Upper lobe of right lung (tissue), 1 donor: ENCODE measurements around the gene DQX1. TPM values are rescaled to one million over a fixed set of nuclear protein-coding genes. Genes with fewer than 3 reads are reported as not detected.
"Not testable (repeated sequence)": the region's sequence is repeated elsewhere in the genome, so short reads cannot be mapped to it uniquely, and the experiment has no call there.

Source experiments
- ATAC-seq: fragments of 200-7000 bp; cut with Tn5 transposase; one replicate; pipeline ENCODE4 v1.9.1; 2020; ENCODE audit warnings: mild to moderate bottlenecking, moderate library complexity
- DNase-seq: peaks from one replicate; pipeline ENCODE4 v3.0.0-alpha.2; 2020
- H3K27ac ChIP-seq: fragments of 200-600 bp; one replicate; pipeline ENCODE4 v1.8.0; 2022
- H3K27me3 ChIP-seq: fragments of 200-600 bp; one replicate; pipeline ENCODE4 v1.8.0; 2022; ENCODE audit warnings: mild to moderate bottlenecking
- H3K36me3 ChIP-seq: fragments of 200-600 bp; one replicate; pipeline ENCODE4 v1.8.0; 2022
- H3K4me1 ChIP-seq: fragments of 200-600 bp; one replicate; pipeline ENCODE4 v1.8.0; 2022
- H3K4me3 ChIP-seq: fragments of 200-600 bp; one replicate; pipeline ENCODE4 v1.8.0; 2022; ENCODE audit warnings: mild to moderate bottlenecking
- H3K9me3 ChIP-seq: fragments of 200-600 bp; one replicate; pipeline ENCODE4 v1.8.0; 2022
- CTCF ChIP-seq: fragments of 200-600 bp; IDR thresholded peaks from one replicate; pipeline ENCODE4 v1.8.0; 2022; ENCODE audit warnings: antibody characterized with exemption
- intact Hi-C: fragments of 100-400 bp; cut with DNase I; formaldehyde crosslinking; loops from one replicate; pipeline ENCODE4 v1.11.0; 2022
- total RNA-seq: library from RNA; stranded (reverse); fragmentation: NEBNext Ultra II Directional; extraction: Animal tissue kit (Norgen Biotek cat#: 25700); gene quantifications from one replicate; pipeline ENCODE4 v1.2.1, GENCODE V29; 2021
- donor health status: DM: no; HTN: yes; CAD: no; lungs with severe emphysema.

The DQX1 gene
- total RNA-seq, 1 donor from 2014 or later, result not detected

DNA sequence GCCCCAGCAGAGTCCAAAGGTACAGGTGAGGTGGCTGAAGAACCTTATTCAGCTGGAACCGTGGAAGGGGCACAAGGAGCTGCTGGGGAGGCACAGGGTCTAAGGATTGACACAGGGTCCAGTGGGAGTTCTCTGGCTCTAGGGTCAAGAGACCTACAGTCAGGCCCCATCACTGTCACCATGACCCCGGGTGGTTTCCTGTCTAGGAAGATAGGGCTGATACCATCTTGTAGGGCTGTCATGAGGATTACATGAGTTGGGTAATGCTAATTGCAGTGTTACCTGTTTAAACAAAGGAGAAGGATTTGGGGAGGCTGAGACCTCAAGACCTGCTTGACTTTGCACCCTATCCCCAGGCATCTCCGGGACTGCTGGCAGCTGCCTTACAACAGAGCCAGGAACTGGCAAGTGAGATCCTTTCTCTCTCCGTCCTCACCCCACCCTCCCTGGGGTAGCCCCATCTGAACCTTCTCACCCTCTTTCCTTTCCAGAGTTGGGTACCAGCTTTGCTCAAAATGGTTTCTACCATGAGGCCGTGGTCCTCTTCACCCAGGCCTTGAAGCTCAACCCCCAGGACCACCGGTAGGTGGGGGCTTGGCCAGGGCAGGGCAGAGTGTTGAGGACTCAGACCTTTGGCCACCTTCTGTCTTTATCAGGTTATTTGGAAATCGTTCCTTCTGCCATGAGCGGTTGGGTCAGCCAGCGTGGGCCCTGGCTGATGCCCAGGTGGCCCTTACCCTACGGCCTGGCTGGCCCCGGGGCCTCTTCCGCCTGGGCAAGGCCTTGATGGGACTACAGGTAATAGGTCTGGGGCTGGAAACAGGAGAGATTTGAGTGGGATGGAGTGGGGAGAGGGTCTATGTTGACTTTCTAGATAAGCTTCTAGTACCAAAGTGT, 34.1 kb downstream of the DQX1 start:
- H3K9me3 ChIP-seq, result no peaks in the 10 kb centered on the region
- H3K27me3 ChIP-seq, result peaks cover 2% of the 10 kb centered on the region
- ATAC-seq (no peak), DNase-seq (no peak)
- H3K27ac ChIP-seq, result no peak overlapping the region
- no peak overlapping the region for H3K4me3 ChIP-seq
- no peak for TF ChIP-seq CTCF
- intact Hi-C loops, result loop anchor here (10.0 kb wide), 1 partner anchor 93 kb away; no protein-coding TSS in a partner anchor
- H3K4me1 ChIP-seq, result no peaks in the 10 kb centered on the region
- H3K36me3 ChIP-seq, result peaks cover 43% of the 10 kb centered on the region

DNA sequence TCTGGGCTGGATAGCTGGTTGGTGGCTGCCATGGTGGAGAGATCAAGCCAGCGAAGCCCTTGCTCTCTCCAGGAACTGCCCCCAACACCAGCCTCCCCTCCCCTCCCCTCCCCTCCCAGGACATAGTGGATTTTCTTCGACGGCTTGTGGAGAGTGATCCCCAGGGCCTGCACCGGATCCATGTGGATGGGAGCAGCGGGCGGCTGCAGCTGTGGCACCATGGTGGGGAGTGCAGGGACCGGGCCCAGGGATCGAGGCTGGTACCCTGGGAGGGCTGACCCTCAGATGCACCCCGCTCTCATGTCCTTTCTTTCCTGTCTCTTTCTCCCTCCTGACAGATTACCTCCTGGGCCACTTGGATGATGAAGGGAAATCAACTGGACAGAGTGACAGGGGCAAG, 36.1 kb downstream of the DQX1 start:
- Histone ChIP-seq H3K9me3 (no peaks in the 10 kb centered on the region), H3K4me3 (no peak overlapping the region), H3K27me3 (no peaks in the 10 kb centered on the region), H3K36me3 (peaks cover 56% of the 10 kb centered on the region), H3K4me1 (no peaks in the 10 kb centered on the region), H3K27ac (no peak overlapping the region)
- intact Hi-C loops, result loop anchor here (10.0 kb wide), 1 partner anchor 95 kb away; no protein-coding TSS in a partner anchor
- TF ChIP-seq CTCF, result no peak
- ATAC-seq (no peak), DNase-seq (no peak)

- intact Hi-C loops, result no loop called here
- ATAC-seq, result no peak
- Histone ChIP-seq H3K4me3 (no peak overlapping the region), H3K9me3 (no peaks in the 10 kb centered on the region), H3K4me1 (peaks cover 5% of the 10 kb centered on the region), H3K36me3 (peaks cover 56% of the 10 kb centered on the region), H3K27ac (no peak overlapping the region), H3K27me3 (no peaks in the 10 kb centered on the region)
- DNase-seq, result no peak
- TF ChIP-seq CTCF, result no peak
Observed at GRCh38 chr2:74488643-74489481, 37.2 kb downstream of the DQX1 start.

- peaks cover 29% of the 10 kb centered on the region for H3K36me3 ChIP-seq
- no peak for TF ChIP-seq CTCF
- H3K9me3 ChIP-seq, result no peaks in the 10 kb centered on the region
- H3K4me3 ChIP-seq, result no peak overlapping the region
- no peaks in the 10 kb centered on the region for H3K27me3 ChIP-seq
- intact Hi-C loops, result no loop called here
- H3K27ac ChIP-seq, result no peak overlapping the region
- DNase-seq (no peak), ATAC-seq (no peak)
- peaks cover 19% of the 10 kb centered on the region for H3K4me1 ChIP-seq
Observed at GRCh38 chr2:74486141-74486540, 39.9 kb downstream of the DQX1 start.

DNA sequence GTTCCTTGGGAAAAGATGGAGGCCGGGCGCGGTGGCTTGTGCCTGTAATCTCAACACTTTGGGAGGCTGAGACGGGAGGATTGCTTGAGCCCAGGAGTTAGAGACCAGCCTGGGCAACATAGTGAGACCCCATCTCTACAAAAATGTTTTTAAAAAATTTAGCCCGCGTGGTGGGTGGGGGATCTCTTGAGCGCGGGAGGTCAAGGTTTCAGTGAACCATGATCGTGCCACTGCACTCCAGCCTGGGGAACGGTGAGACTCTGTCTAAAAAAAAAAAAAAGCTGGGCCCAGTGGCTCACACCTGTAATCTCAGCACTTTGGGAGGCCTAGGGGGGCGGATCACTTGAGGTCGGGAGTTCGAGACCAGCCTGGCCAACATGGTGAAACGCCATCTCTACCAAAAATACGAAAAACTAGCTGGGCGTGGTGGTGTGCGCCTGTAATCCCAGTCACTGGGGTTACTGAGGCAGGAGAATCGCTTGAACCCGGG, 42.3 kb downstream of the DQX1 start:
- ATAC-seq, H3K27me3 ChIP-seq, H3K9me3 ChIP-seq, DNase-seq, intact Hi-C loops: not testable (repeated sequence)
- Histone ChIP-seq H3K4me1 (peaks cover 24% of the 10 kb centered on the region), H3K27ac (peak overlapping the region; percentile 91), H3K4me3 (peak overlapping the region; percentile 95), H3K36me3 (peaks cover 29% of the 10 kb centered on the region)
